ENCODE results near the gene MVD.

- no peak for TF ChIP-seq CTCF (conservative IDR thresholded peaks at IDR 0.05 in 1 of 2, IDR thresholded peaks at IDR 0.05 in 1 of 2; ENCODE audit: low read depth in 1 of 2, low read length in 2 of 2)
- TF ChIP-seq EZH2 (IDR thresholded peaks at IDR 0.05; ENCODE audit: low read length, missing control alignments), result no peak
These were observed 51.7 kb downstream of the MVD start for GRCh38 chr16:88610909-88611812.

All from fibroblast of lung (primary cell).